Measurements from ENCODE around the gene IL17RD. TPM values are rescaled to one million over a fixed set of nuclear protein-coding genes. Genes with fewer than 3 reads are reported as not detected.
A peak's percentile ranks its signal among the peaks of the same experiment; 100 is the strongest.

The IL17RD gene
- total RNA-seq, 1 experiment from 2014 or later = 31.7 TPM

DNA sequence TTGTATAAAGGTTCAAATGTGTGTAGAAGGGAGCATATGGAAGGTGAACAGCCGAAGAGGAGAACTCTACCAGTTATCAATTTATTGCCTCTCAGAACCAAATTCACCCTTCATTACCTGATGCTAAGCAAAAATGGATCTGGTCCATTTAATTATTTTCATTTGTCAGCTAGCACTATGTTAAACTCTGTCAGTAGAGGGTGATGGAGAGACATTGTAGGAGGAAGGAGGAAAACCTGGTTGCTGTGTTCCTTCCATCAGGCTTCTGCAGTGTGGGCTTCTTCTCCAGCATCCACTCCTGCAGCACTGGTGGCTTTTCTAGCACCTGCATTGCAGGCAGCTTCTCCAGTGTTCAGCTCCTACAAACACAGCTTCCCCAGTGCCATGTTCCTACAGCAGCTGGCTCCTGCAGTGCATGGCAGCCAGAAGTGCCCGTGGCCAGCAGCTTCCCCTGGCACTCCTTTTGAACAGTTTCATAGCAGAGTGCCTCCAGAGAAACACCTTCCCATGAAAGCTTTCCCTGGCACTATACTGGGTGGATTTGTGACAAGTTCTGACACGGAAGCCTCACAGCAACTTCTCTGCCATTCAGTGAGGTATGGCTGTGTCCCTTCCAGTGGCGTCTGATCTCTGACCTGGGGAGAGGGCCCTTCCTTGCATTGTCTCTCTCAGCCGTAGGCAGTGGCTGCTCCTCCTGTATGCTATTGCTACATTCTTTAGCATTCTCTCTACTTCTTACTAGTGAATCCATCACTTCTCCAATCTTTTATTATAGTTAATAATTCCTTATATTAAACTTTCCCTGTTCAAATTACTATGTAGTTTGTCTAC, 14.6 kb upstream of the IL17RD start:
- no peak overlapping the region for H2AFZ ChIP-seq (ENCODE audit: low read length)
- H2BK20ac ChIP-seq (ENCODE audit: low read depth, low read length, poor library complexity, severe bottlenecking) = no peak overlapping the region
- no peak overlapping the region for H3K4me3 Mint-ChIP-seq
- no peak overlapping the region for H3K9ac ChIP-seq (ENCODE audit: extremely low read depth, insufficient read length, low read length)
- H3K4me1 ChIP-seq (ENCODE audit: insufficient read depth, low read length) = no peaks in the 10 kb centered on the region
- H2BK120ac ChIP-seq (ENCODE audit: low read depth, low read length, poor library complexity, severe bottlenecking) = no peak overlapping the region
- no peak overlapping the region for H3K23ac ChIP-seq (ENCODE audit: insufficient read length, low read depth, low read length)
- peaks cover 8% of the 10 kb centered on the region in 2 experiments for H3K4me1 Mint-ChIP-seq
- H3K4ac ChIP-seq (ENCODE audit: low read depth, low read length) = no peak overlapping the region
- no peak for DNase-seq
- H3K27me3 Mint-ChIP-seq (ENCODE audit: low read depth) = peaks cover 1% of the 10 kb centered on the region; the same call in 1 of the 2 replicates
- no peaks in the 10 kb centered on the region for H3K23me2 ChIP-seq (ENCODE audit: insufficient read length, low read depth, low read length, poor library complexity, severe bottlenecking)
- TF ChIP-seq, protein P1, sequence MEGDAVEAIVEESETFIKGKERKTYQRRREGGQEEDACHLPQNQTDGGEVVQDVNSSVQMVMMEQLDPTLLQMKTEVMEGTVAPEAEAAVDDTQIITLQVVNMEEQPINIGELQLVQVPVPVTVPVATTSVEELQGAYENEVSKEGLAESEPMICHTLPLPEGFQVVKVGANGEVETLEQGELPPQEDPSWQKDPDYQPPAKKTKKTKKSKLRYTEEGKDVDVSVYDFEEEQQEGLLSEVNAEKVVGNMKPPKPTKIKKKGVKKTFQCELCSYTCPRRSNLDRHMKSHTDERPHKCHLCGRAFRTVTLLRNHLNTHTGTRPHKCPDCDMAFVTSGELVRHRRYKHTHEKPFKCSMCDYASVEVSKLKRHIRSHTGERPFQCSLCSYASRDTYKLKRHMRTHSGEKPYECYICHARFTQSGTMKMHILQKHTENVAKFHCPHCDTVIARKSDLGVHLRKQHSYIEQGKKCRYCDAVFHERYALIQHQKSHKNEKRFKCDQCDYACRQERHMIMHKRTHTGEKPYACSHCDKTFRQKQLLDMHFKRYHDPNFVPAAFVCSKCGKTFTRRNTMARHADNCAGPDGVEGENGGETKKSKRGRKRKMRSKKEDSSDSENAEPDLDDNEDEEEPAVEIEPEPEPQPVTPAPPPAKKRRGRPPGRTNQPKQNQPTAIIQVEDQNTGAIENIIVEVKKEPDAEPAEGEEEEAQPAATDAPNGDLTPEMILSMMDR (conservative IDR thresholded peaks at IDR 0.05) = peak; percentile 72
- H3T11ph ChIP-seq (ENCODE audit: low read length) = no peak overlapping the region
- H3K79me2 ChIP-seq (ENCODE audit: insufficient read depth, low read length) = no peaks in the 10 kb centered on the region
- no peaks in the 10 kb centered on the region for H3K27me3 ChIP-seq (ENCODE audit: insufficient read depth, low read length)
- H2BK5ac ChIP-seq (ENCODE audit: insufficient read length, low read length) = no peak overlapping the region
- no peak overlapping the region for H3K27ac Mint-ChIP-seq
- no peak overlapping the region for H3K56ac ChIP-seq (ENCODE audit: insufficient read length, low read depth, low read length)
- no peak overlapping the region for H3K27ac ChIP-seq (ENCODE audit: insufficient read length, low read depth, low read length)
- H2BK15ac ChIP-seq (ENCODE audit: low read depth, low read length) = no peak overlapping the region
- H4K8ac ChIP-seq (replicated peaks; ENCODE audit: insufficient read length, low read depth, low read length) = no peak overlapping the region
- H3K18ac ChIP-seq (ENCODE audit: insufficient read length, low read depth, low read length) = no peak overlapping the region
- no peak overlapping the region for H4K5ac ChIP-seq (ENCODE audit: insufficient read length, low read depth, low read length)
- no CpG with 5 or more reads among the region's 5 CpGs for WGBS (ENCODE audit: extremely low coverage, insufficient read length, low lambda C conversion rate)
- no peak overlapping the region for H2BK12ac ChIP-seq (ENCODE audit: insufficient read length, low read depth, low read length)
- H4K20me1 ChIP-seq (ENCODE audit: control insufficient read depth, insufficient read depth, insufficient read length) = no peaks in the 10 kb centered on the region
- H3K79me1 ChIP-seq (ENCODE audit: insufficient read depth, low read depth, low read length, poor library complexity, severe bottlenecking) = no peaks in the 10 kb centered on the region
- H2AK5ac ChIP-seq (ENCODE audit: insufficient read length, low read length) = no peak overlapping the region
- no peaks in the 10 kb centered on the region for H3K9me3 ChIP-seq (ENCODE audit: control insufficient read depth, low read depth, low read length)
- H3K14ac ChIP-seq (ENCODE audit: insufficient read depth, low read length) = no peak overlapping the region
- H3K9me3 Mint-ChIP-seq = peaks cover 3 to 6% of the 10 kb centered on the region in 2 experiments; a peak in 2 of 5 replicates
- no peak overlapping the region for H3K4me2 ChIP-seq (ENCODE audit: insufficient read depth, insufficient read length, low read length)
- no peak overlapping the region for H4K91ac ChIP-seq (ENCODE audit: insufficient read length, low read depth, low read length)
- H3K36me3 Mint-ChIP-seq (ENCODE audit: insufficient read depth in 1 of 3, low read depth in 3 of 3) = peaks cover 0 to 2% (median 0%) of the 10 kb centered on the region in 3 experiments; a peak in 3 of 7 replicates
